GM12875 (cell line): ENCODE measurements around the gene ATP1A3.
A peak's percentile ranks its signal among the peaks of the same experiment; 100 is the strongest.

Experiments
- H3K4me3 ChIP-seq: one replicate; pipeline ENCODE4 v1.5.1; 2011; ENCODE audit warnings: low read depth, low read length, control low read depth
- TF ChIP-seq, protein P1 (sequence below): IDR thresholded peaks from 2 replicates; pipeline ENCODE4 v1.5.1; 2011; ENCODE audit warnings: low read depth, mild to moderate bottlenecking, control low read depth, inconsistent platforms, low read length, moderate library complexity, borderline replicate concordance; ENCODE audit not compliant: insufficient read depth

Gene ATP1A3

DNA sequence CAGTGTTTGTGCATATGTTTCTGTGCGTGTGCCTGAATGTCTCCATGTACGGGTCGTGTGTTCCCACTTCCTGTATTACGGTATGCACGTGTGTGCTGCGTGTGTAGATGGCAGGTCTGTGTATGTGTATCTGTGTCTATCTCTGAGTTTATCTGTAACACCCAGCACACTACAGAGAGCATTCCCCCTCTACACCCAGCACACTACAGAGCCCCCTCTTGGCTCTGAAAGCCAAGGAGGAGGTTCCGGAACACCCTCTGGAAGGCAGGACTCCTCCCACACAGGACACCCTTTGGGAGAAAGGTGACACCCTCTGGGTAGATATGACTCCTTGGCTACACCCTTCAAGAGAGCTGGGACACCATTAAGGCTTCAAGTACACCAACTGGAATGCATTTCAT is 63.7 kb downstream of the ATP1A3 start:
- TF ChIP-seq, protein P1, sequence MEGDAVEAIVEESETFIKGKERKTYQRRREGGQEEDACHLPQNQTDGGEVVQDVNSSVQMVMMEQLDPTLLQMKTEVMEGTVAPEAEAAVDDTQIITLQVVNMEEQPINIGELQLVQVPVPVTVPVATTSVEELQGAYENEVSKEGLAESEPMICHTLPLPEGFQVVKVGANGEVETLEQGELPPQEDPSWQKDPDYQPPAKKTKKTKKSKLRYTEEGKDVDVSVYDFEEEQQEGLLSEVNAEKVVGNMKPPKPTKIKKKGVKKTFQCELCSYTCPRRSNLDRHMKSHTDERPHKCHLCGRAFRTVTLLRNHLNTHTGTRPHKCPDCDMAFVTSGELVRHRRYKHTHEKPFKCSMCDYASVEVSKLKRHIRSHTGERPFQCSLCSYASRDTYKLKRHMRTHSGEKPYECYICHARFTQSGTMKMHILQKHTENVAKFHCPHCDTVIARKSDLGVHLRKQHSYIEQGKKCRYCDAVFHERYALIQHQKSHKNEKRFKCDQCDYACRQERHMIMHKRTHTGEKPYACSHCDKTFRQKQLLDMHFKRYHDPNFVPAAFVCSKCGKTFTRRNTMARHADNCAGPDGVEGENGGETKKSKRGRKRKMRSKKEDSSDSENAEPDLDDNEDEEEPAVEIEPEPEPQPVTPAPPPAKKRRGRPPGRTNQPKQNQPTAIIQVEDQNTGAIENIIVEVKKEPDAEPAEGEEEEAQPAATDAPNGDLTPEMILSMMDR: no peak
- no peak overlapping the region for H3K4me3 ChIP-seq

DNA sequence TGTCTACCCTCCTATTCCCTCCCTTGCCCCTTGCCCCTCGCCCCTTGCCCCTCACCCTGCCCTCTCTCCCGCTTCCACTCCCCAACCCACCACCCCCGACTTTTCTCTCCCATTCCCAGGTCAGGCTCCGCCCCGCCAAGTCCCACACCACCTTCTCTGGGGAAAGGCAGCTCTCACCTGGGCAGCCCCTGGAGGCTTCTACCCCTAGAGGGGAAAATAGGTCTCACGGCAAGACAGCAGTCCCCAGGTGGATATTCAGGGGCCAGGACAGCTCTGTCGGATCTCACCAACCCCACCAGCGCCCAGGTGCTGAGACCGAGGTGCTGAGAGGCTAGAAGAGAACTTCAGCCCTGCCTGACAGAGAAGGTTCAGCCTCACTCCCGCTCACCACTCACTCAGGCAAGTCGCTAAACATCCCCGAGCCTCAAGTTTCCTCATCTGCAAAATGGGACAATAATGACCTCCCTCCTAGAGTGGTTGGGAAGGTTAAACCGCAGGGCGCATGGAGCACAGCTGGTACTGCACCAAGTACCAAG is 64.4 kb downstream of the ATP1A3 start:
- H3K4me3 ChIP-seq: no peak overlapping the region
- TF ChIP-seq, protein P1: no peak

DNA sequence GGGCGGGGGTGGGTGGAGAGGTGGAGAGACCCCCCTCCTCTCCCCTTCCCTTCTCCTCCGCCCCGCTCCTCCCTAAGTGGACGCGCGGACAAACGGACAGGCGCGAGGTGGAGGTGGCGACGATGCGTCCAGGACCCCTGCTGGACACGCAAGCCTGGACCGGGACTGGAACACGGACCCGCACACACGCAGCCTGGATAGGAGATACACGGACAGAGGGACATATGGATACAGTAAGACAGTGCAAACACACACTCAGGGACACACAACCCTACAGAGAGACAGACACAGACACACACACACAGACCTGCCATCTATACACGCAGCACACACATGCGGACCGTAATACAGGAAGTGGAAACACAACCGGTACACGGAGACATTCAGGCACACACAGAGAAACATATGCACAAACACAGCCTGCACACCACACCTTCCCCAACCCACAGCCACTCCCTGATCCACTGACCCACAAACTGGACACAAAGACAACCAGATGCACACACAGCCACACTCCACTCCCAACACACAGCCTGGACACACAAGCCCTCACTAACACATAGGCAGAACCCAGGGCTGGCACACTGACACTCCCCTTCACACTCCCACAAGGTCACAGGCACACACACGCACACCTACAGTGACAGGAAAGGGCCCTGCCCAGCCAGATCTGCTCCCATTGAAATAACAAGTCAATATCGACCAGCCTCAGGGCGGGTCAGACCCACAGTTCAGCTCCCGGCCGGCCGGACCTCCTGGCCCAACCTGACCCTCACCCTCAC is 65.1 kb downstream of the ATP1A3 start:
- TF ChIP-seq, protein P1: peak; percentile 24; the same call in 1 of the 2 replicates
- H3K4me3 ChIP-seq: peak overlapping the region; percentile 54

DNA sequence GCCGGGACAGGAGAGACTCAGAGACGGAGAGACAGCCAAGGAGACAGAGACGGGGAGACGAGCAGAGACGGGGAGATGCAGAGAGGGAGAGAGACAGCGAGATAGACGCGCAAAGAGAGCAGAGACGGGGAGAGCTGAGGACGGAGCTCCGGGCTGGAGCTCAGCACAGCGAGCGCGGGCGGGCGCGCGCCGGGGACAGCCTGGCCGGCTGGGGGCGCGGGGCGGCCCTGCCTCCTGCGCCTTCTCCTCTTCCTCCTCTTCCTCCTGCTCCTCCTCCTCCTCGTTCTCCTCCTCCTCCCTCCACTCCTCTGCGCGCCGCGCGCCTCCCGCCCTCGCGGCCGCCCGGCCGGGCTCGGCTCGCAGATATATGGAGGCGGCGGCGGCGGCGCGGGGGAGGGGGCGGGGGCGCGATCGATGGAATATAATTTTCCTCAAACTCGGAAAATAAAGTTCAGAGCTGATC is 65.8 kb downstream of the ATP1A3 start, which contains the start of gene ERFL:
TSS of gene ERFL (minus strand) at position 229 of the 463 bp plus-strand sequence. CDS start 15,530 bp downstream, outside the sequence.
- peak within 1 kb of the TSS; percentile 54 for H3K4me3 ChIP-seq
- TF ChIP-seq, protein P1: no peak

DNA sequence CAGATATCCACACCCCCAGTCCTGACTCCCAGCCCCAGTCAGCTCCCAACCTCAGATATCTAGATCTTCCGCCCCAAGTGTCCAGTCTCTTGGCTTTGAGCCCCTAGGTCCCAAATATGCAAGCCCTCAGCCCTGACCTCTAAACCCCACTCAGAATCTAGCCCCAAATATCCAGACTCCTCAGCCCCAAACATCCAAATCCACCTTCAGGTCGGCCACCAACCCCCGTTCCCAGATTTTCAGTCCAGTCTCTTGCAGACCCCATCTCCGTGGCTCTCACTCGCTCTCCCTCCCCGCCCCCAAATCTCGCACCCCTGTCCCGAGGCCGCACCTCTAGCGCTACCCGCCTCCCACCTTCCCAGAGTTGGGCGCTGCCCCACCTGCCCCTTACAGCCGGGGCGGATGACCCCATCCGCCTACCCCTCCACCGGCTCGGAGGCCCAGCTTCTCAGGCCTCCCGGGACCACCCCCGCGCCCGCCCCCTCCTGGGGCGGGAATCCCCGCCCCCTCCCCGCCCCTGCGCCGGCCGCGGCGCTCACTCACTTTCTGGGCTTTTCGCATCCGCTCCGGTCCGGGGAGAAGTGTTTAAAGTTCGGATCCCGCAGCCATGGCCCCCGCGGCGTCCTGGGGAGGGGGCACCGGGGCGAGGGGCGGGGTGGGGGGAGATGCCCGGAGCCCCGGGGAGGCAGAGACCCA is 66.4 kb downstream of the ATP1A3 start:
- H3K4me3 ChIP-seq: peak overlapping the region; percentile 54
- TF ChIP-seq, protein P1: no peak

DNA sequence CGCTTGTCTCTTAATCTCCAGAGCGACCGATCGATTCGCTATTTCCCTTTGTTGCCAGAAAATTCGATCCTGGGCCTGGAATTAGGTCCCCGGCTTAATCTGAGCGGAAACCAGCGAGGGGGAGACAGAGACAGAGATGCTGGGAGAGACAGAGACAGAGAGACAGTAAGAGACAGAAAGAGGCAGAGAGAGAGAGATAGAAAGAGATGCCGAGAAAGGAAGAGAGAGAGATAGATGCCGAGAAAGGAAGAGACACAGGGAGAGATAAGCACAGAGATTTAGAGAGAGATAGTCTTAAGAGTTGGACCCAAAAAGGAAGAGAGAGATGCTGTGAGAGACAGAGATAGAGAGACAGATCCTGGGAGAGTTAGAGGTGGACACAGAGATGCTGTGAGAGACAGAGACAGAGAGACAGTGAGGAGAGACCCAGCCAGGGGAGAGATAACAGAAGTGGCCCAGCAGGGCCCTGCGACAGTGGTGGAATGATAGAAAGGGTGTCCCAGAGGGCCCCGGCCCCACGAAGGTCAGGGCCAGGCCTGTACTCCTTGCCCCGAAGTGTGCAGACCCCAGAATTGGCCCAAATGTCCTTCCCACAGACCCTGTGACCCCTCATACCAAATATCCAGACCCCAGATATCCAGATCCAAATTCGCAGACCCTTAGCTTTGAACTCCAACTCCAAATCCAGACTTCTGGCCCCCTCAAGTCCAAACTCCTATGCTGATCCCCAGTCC is 67.1 kb downstream of the ATP1A3 start:
- H3K4me3 ChIP-seq: no peak overlapping the region
- TF ChIP-seq, protein P1: no peak
